ENCODE results near the gene KLK12. TPM values are rescaled to one million over a fixed set of nuclear protein-coding genes. Genes with fewer than 3 reads are reported as not detected.
A peak's percentile ranks its signal among the peaks of the same experiment; 100 is the strongest.

KLK12 gene
- total and polyA plus RNA-seq, 9 of the 15 experiments (the other 6 are each of a cell fraction or from before 2014, with no cell fraction given): not detected

DNA sequence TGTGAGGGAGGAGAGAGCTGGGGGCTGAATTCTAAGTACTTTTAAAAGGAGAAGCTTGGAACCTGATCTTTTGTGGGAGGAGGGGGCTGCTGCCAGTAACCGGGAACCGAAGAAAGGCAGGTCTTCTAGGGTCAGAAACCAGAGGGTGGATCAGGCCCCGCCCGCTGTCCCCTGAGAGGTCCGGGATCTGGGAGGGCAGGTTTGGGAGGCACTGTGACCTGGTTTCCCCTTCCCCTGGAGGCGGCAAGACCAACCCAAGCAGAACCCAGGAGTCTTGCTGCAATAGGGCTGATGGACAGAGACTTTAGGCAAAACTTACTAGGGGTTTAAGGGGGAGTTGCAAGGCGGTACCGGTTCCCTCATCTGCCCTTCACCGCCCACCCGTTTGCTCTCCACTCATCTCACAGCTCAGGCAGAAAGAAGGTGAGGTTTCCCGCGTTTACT is 32.7 kb downstream of the KLK12 start (continued):
- TF ChIP-seq HINFP (tag; conservative IDR thresholded peaks at IDR 0.05; ENCODE audit: low read depth) (peak; percentile 85), GABPB2 (CRISPR knock-in tag; conservative IDR thresholded peaks at IDR 0.05) (no peak), MAZ (CRISPR knock-in tag; conservative IDR thresholded peaks at IDR 0.05 in 1 of 2, IDR thresholded peaks at IDR 0.05 in 1 of 2) (0 out of 4 replicates have a peak, but pooled peaks of 1 of the 2 experiments have one; percentile 37), ZNF431 (CRISPR knock-in tag; IDR thresholded peaks at IDR 0.05) (no peak), MBD1 (CRISPR knock-in tag; IDR thresholded peaks at IDR 0.05) (no peak), ELK3 (CRISPR knock-in tag; IDR thresholded peaks at IDR 0.05) (no peak), ZNF766 (CRISPR knock-in tag; conservative IDR thresholded peaks at IDR 0.05) (no peak), XRCC3 (IDR thresholded peaks at IDR 0.05) (no peak), ZNF830 (CRISPR knock-in tag; IDR thresholded peaks at IDR 0.05) (no peak), MEF2A (IDR thresholded peaks at IDR 0.05; ENCODE audit: control insufficient read depth, low read depth, low read length) (no peak), TRIM24 (IDR thresholded peaks at IDR 0.05) (no peak), TFAP4 (CRISPR knock-in tag; IDR thresholded peaks at IDR 0.05; ENCODE audit: borderline replicate concordance) (no peak), RBM39 (optimal IDR thresholded peaks at IDR 0.05; ENCODE audit: low read depth, low read length) (no peak), ELF2 (CRISPR knock-in tag; IDR thresholded peaks at IDR 0.05) (0 out of 2 replicates have a peak, but pooled peaks have one; percentile 31), ZNF184 (CRISPR knock-in tag; IDR thresholded peaks at IDR 0.05) (no peak), PTTG1 (tag; IDR thresholded peaks at IDR 0.05; ENCODE audit: low read depth) (no peak)
- TF ChIP-seq, protein P1, sequence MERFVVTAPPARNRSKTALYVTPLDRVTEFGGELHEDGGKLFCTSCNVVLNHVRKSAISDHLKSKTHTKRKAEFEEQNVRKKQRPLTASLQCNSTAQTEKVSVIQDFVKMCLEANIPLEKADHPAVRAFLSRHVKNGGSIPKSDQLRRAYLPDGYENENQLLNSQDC (CRISPR knock-in tag; IDR thresholded peaks at IDR 0.05): no peak

Measured in K562 (cell line).